GM21367 (cell line): ENCODE measurements around the gene QKI.
"Not testable (repeated sequence)": the region's sequence is repeated elsewhere in the genome, so short reads cannot be mapped to it uniquely, and the experiment has no call there.

Source experiments
- ATAC-seq: cut with Tn5 transposase; IDR thresholded peaks from one replicate; pipeline ENCODE4 v1.9.1; 2021; ENCODE audit not compliant: unreplicated experiment

Gene QKI

GRCh38 chr6:163476946-163477345 is 62.4 kb downstream of the QKI start:
- not testable (repeated sequence) for ATAC-seq

GRCh38 chr6:163483107-163483506 is 68.6 kb downstream of the QKI start:
- ATAC-seq, result no peak

- ATAC-seq, result no peak
These were observed 70.9 kb downstream of the QKI start for GRCh38 chr6:163485388-163485851.

GRCh38 chr6:163486821-163487220 is 72.3 kb downstream of the QKI start:
- ATAC-seq, result no peak

GRCh38 chr6:163487606-163488005 is 73.1 kb downstream of the QKI start:
- no peak for ATAC-seq

GRCh38 chr6:163489584-163489983 is 75.1 kb downstream of the QKI start:
- no peak for ATAC-seq

GRCh38 chr6:163490826-163491577 is 76.5 kb downstream of the QKI start:
- ATAC-seq, result no peak

GRCh38 chr6:163491737-163492300 is 77.3 kb downstream of the QKI start:
- no peak for ATAC-seq

GRCh38 chr6:163494279-163494727 is 79.8 kb downstream of the QKI start:
- no peak for ATAC-seq

GRCh38 chr6:163496205-163496604 is 81.7 kb downstream of the QKI start:
- ATAC-seq, result peak; percentile 51

- no peak for ATAC-seq
These were observed 85.6 kb downstream of the QKI start for GRCh38 chr6:163500105-163500504.

- no peak for ATAC-seq
These were observed 86.5 kb downstream of the QKI start for GRCh38 chr6:163501026-163501425.

GRCh38 chr6:163501439-163501838 is 86.9 kb downstream of the QKI start:
- ATAC-seq, result no peak

GRCh38 chr6:163504984-163505640 is 90.6 kb downstream of the QKI start:
- no peak for ATAC-seq

- no peak for ATAC-seq
These were observed 93.4 kb downstream of the QKI start for GRCh38 chr6:163507965-163508364.

GRCh38 chr6:163513003-163513402 is 98.5 kb downstream of the QKI start:
- no peak for ATAC-seq

- no peak for ATAC-seq
These were observed 99.2 kb downstream of the QKI start for GRCh38 chr6:163513570-163514166.

- no peak for ATAC-seq
These were observed 102.4 kb downstream of the QKI start for GRCh38 chr6:163516908-163517307.

- ATAC-seq, result no peak
These were observed 106.4 kb downstream of the QKI start for GRCh38 chr6:163520956-163521355.

- no peak for ATAC-seq
These were observed 107.5 kb downstream of the QKI start for GRCh38 chr6:163522033-163522432.

- no peak for ATAC-seq
These were observed 111.4 kb downstream of the QKI start for GRCh38 chr6:163525926-163526325.

GRCh38 chr6:163526346-163526745 is 111.8 kb downstream of the QKI start:
- ATAC-seq, result no peak
